Fibroblast of villous mesenchyme (primary cell): ENCODE data around the gene CYB5RL. TPM values are rescaled to one million over a fixed set of nuclear protein-coding genes. Genes with fewer than 3 reads are reported as not detected.
A peak's percentile ranks its signal among the peaks of the same experiment; 100 is the strongest.

Experiments used
- DNase-seq: peaks from one replicate; pipeline ENCODE4 v3.0.0-alpha.2; 2010; ENCODE audit warnings: low read depth
- H3K4me3 ChIP-seq: 2 replicates; pipeline ENCODE4 v1.5.1; 2011; ENCODE audit warnings: low read depth, mild to moderate bottlenecking, low read length
- CTCF ChIP-seq: IDR thresholded peaks from 2 replicates; pipeline ENCODE4 v1.5.1; 2012; ENCODE audit warnings: low read depth, mild to moderate bottlenecking, low read length; ENCODE audit not compliant: insufficient read depth
- total RNA-seq: library from RNA; depleted of rRNA; stranded (reverse); fragments of >200 nt; gene quantifications from 2 replicates; pipeline ENCODE4 v1.2.3, GENCODE V29; 2012

Gene CYB5RL, protein sequence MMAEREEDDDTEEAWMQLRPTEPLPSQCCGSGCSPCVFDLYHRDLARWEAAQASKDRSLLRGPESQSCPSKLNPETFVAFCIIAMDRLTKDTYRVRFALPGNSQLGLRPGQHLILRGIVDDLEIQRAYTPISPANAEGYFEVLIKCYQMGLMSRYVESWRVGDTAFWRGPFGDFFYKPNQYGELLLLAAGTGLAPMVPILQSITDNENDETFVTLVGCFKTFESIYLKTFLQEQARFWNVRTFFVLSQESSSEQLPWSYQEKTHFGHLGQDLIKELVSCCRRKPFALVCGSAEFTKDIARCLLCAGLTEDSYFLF
- total RNA-seq = 3.5 and 4.3 TPM in 2 replicates

DNA sequence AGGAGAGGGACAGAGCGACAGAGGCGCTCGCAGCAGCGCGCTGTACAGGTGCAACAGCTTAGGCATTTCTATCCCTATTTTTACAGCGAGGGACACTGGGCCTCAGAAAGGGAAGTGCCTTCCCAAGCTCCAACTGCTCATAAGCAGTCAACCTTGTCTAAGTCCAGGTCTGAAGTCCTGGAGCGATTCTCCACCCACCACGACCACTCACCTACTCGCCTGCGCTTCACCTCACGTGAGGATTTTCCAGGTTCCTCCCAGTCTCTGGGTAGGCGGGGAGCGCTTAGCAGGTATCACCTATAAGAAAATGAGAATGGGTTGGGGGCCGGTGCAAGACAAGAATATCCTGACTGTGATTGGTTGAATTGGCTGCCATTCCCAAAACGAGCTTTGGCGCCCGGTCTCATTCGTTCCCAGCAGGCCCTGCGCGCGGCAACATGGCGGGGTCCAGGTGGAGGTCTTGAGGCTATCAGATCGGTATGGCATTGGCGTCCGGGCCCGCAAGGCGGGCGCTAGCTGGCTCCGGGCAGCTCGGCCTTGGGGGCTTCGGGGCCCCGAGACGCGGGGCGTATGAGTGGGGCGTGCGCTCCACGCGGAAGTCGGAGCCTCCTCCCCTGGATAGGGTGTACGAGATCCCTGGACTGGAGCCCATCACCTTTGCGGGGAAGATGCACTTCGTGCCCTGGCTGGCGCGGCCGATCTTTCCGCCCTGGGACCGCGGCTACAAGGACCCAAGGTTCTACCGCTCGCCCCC, at the start of gene CYB5RL, which contains the start of gene MRPL37:
Gene CYB5RL (minus strand): TSS at position 266 of the 754 bp plus-strand sequence. CDS start 4,414 bp downstream, outside the sequence.
Gene MRPL37 (plus strand): TSS at position 403 of the 754 bp plus-strand sequence. CDS start 77 bp downstream, at position 480.
- TF ChIP-seq CTCF = no peak
- H3K4me3 ChIP-seq = peak within 1 kb of the TSS; percentile 87
- peak; percentile 96 for DNase-seq

DNA sequence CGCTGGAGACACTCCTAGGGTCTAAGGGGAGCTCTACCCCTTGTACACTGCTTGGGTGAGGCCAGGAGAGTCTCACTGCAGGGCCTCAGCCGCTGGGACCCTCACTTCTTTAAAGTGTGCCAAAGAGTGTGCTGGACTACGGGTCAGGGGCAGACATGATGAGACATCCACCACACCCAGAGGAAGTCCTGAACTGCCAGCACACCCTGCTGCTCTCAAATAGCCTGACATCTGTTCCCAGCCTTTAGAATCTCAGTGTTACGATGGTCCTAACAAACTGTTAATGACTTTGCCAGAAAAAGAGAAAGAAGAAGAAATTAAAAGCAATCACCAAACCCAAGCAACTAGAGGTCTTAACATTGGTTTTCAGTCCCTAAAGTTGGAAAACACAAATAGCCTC, 49.1 kb upstream of the CYB5RL start:
- no peak overlapping the region for H3K4me3 ChIP-seq
- no peak for TF ChIP-seq CTCF
- no peak for DNase-seq

DNA sequence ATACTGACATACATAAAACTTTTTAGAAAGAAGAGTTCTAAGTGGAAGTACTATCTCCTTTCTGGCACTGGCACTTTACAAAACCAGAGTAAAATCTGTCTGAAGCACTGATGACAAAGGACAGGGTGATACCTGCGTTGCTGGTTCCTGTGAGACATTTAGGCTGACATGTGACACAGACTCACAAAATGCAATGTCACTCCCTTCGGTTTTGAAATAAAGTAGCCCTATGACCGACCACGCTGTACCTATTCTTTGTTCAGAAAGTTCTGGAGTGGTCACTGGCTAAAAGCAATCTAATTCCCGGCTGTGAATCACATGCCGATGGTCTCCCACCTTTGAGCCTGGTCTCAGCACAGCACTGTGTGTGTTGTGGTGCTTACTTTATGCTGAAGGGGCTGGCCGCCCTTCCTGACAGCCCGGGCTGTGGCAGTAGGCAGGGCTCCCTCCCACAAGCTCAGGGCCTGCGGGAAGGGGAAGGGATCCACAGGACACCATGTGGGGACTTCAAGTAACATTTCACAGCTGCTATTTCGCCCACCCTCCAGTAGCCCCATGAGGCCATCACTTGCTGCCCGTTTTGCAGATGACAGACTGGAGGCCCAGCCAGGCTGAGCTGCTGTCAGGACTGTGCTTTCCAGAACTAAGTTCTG, 48.2 kb upstream of the CYB5RL start:
- no peak for TF ChIP-seq CTCF
- no peak overlapping the region for H3K4me3 ChIP-seq
- no peak for DNase-seq

- no peak overlapping the region for H3K4me3 ChIP-seq
- TF ChIP-seq CTCF = no peak
- no peak for DNase-seq
Measured at GRCh38 chr1:54246116-54246721, 46.4 kb upstream of the CYB5RL start.

DNA sequence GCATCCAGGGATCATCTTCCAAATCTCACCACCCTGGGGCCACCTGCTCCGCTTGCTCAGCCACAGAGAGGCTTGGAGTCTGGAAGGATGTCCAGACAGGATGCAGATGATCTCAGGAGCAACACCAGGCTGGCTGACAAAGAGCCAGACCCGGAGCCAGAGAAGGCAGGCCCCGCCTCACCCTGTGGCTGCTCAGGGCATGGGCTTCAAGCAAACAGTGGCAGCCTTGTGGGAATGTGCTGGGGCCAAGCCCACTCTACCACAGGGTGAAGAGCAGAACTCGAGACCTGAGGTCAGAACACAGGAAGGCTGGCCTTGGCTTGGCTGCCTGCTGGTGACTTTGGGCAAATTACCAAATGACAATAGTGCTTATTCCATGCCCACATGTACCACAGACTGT, 45.7 kb upstream of the CYB5RL start:
- no peak overlapping the region for H3K4me3 ChIP-seq
- DNase-seq = no peak
- no peak for TF ChIP-seq CTCF

GRCh38 chr1:54244655-54245054, 44.8 kb upstream of the CYB5RL start:
- DNase-seq = no peak
- H3K4me3 ChIP-seq = no peak overlapping the region
- TF ChIP-seq CTCF = no peak
